Thoracic aorta (tissue), 2 donors: ENCODE results near the gene KIF6. TPM values are rescaled to one million over a fixed set of nuclear protein-coding genes. Genes with fewer than 3 reads are reported as not detected.

Experiments used
- ATAC-seq: fragments of 150-250 bp; one replicate; pipeline ENCODE4 v1.8.0; 2017; ENCODE audit warnings: low read depth; ENCODE audit not compliant: insufficient number of reproducible peaks, low FRiP score
- DNase-seq: peaks from one replicate; pipeline ENCODE4 v3.0.0-alpha.2; 2020; ENCODE audit warnings: low spot score
- H3K27ac ChIP-seq, 2 donors: fragments of 200-600 bp; sonication (generic); 1 replicate in 1 of 2; 2 replicates in 1 of 2; pipeline ENCODE4 v1.5.1; 2016; ENCODE audit warnings: mild to moderate bottlenecking in 2 of 2, moderate library complexity in 2 of 2
- H3K27me3 ChIP-seq: fragments of 200-600 bp; sonication (generic); replicated peaks from 2 replicates; pipeline ENCODE4 v1.6.0; 2016; ENCODE audit warnings: mild to moderate bottlenecking; ENCODE audit not compliant: insufficient read depth
- H3K36me3 ChIP-seq: fragments of 200-600 bp; sonication (generic); one replicate; pipeline ENCODE4 v1.5.1; 2016
- H3K4me1 ChIP-seq, 2 donors: fragments of 200-600 bp; sonication (generic); 1 replicate in 1 of 2; 2 replicates in 1 of 2; pipeline versions ENCODE4 v1.5.1 to v1.6.0; 2016; ENCODE audit warnings: low read depth in 2 of 2, mild to moderate bottlenecking in 1 of 2; ENCODE audit not compliant: control insufficient read depth in 1 of 2
- H3K4me3 ChIP-seq: fragments of 200-600 bp; sonication (generic); 2 replicates; pipeline ENCODE4 v1.5.1; 2016; ENCODE audit warnings: mild to moderate bottlenecking
- H3K9me3 ChIP-seq: fragments of 200-600 bp; sonication (generic); 2 replicates; pipeline ENCODE4 v1.5.1; 2016
- total RNA-seq, 2 donors: library from RNA; depleted of rRNA; stranded (reverse); fragments of >200 nt; gene quantifications; one replicate each; pipeline versions ENCODE4 v1.1.0 to v1.2.3, GENCODE V29; 2016
- TF ChIP-seq, protein P1 (sequence below): fragments of 200-600 bp; sonication (generic); IDR thresholded peaks from one replicate; pipeline ENCODE4 v1.5.1; 2019; ENCODE audit warnings: antibody characterized with exemption

Gene KIF6
- total RNA-seq, 2 donors from 2014 or later: not detected

DNA sequence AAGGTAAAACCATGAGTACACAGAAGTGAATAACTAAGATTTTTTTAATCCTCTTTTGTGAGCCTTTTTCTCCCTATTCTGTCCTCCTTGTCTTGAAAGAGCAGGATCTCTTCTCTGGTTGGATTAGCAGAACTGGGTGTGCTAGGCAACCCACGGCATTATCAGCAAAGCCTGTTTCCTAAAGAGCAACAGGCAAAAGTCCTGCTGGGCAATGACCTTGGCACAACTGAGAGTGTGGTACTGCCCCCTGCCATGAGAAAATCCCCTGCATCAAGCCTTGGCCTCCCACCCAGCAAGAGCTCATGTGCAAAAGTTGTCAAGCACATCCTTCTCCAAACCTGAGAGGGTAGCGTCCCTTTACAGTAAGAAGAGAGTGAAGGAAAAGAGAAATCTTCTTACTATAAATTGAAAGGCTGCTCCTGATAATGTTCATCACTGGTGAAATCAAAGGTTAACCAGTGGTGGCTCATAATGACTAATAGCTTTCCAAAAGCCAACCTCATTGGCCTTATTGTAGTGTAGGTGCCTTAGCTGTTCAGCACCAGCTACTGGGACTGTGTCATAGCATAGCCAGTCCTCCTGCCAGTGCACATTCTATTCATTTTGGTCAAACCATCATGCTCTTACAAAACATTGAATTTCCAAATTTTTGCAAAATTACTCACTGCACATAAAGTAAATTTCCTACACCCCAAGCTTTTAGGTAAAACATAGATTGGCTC lies 17.1 kb downstream of the KIF6 start:
- no peaks in the 10 kb centered on the region for H3K27me3 ChIP-seq
- ATAC-seq (no peak), DNase-seq (no peak)
- H3K27ac ChIP-seq: no peak overlapping the region
- H3K4me1 ChIP-seq: no peaks in the 10 kb centered on the region
- no peak overlapping the region for H3K4me3 ChIP-seq
- no peaks in the 10 kb centered on the region for H3K36me3 ChIP-seq
- no peaks in the 10 kb centered on the region for H3K9me3 ChIP-seq
- TF ChIP-seq, protein P1, sequence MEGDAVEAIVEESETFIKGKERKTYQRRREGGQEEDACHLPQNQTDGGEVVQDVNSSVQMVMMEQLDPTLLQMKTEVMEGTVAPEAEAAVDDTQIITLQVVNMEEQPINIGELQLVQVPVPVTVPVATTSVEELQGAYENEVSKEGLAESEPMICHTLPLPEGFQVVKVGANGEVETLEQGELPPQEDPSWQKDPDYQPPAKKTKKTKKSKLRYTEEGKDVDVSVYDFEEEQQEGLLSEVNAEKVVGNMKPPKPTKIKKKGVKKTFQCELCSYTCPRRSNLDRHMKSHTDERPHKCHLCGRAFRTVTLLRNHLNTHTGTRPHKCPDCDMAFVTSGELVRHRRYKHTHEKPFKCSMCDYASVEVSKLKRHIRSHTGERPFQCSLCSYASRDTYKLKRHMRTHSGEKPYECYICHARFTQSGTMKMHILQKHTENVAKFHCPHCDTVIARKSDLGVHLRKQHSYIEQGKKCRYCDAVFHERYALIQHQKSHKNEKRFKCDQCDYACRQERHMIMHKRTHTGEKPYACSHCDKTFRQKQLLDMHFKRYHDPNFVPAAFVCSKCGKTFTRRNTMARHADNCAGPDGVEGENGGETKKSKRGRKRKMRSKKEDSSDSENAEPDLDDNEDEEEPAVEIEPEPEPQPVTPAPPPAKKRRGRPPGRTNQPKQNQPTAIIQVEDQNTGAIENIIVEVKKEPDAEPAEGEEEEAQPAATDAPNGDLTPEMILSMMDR: no peak

DNA sequence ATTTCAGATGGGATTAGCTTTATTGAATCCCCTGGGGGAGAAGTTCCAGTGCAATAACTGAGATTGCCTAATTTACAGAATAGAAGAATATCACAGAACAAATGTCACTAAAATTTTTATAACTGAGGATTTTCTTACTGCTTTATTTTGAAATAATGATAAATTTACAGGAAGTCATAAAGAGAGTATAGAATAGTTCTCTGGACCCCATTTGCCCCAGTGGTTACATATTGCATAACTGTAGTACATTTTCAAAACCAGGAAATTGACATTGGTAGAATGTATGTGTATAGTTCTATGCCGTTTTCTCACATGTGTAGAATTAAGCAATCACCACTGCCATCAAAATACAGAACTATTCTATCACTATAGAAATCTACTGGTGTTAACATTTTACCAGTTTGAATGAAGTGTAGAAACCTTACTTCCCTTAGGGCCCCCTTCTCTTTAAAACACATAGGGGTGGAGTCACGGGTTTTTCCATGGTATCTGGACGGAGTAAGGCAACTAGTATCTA lies 18.3 kb downstream of the KIF6 start:
- Histone ChIP-seq H3K27me3 (no peaks in the 10 kb centered on the region), H3K4me1 (no peaks in the 10 kb centered on the region), H3K36me3 (no peaks in the 10 kb centered on the region), H3K9me3 (no peaks in the 10 kb centered on the region), H3K27ac (no peak overlapping the region), H3K4me3 (no peak overlapping the region)
- DNase-seq (no peak), ATAC-seq (no peak)
- TF ChIP-seq, protein P1: no peak

DNA sequence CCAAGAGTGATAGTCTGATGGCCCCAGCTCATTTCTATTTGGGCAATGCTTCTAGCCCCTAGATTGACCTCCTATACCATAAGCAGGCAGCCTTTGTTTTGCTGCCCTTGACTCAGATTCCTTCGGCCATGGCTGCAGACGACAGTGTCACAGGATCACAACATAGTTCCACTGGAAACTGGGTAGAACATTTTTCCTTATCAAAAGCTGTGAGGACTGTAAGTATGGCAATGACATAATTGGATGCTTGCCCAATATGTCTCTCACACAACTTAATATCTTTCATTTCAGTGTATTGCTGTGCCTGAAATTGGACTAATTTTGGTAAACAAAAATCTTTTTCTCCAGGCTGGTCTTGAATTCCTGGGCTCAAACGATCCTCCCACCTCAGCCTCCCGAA lies 22.9 kb downstream of the KIF6 start:
- Histone ChIP-seq H3K9me3 (no peaks in the 10 kb centered on the region), H3K27ac (no peak overlapping the region), H3K4me1 (no peaks in the 10 kb centered on the region), H3K27me3 (no peaks in the 10 kb centered on the region), H3K36me3 (no peaks in the 10 kb centered on the region), H3K4me3 (no peak overlapping the region)
- DNase-seq (no peak), ATAC-seq (no peak)
- TF ChIP-seq, protein P1: no peak

DNA sequence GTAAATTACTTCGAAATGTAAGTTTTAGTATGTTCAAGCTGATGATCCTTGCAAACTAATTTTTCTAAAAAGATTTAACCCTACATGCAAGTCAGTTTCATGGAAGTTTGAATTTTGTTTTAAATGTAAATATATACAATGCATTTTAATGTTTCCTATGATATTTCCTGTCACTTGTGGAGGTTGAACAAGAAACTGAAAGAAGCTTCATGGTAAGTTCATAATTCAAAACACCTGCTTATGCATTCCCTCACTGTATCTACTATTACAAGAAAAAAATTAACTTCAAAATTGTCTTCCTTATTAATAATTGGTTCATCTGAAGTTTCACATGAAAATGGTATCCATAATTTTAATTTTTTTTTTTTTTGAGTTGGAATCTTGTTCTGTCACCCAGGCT lies 24.8 kb downstream of the KIF6 start:
- Histone ChIP-seq H3K36me3 (no peaks in the 10 kb centered on the region), H3K27me3 (no peaks in the 10 kb centered on the region), H3K27ac (no peak overlapping the region), H3K4me3 (no peak overlapping the region), H3K4me1 (no peaks in the 10 kb centered on the region), H3K9me3 (no peaks in the 10 kb centered on the region)
- TF ChIP-seq, protein P1: no peak
- ATAC-seq (no peak), DNase-seq (no peak)

DNA sequence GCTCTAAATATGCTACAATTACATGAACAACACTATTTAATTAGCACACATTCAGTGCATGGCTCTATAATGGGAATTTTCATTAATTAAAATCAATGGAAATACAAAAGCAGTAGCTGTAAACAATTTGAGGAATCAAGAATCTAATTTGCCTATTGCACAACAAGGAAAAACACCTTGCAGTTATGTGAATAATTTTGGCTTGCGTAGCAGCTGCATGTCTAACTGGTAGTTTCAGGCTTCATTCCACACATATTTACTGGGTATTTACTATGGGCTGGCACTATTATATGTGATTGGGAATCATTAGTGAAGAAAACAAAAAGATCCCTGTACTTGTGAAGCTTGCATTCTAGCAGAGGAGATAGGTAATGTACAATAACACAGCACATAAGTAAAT lies 26.4 kb downstream of the KIF6 start:
- no peaks in the 10 kb centered on the region for H3K4me1 ChIP-seq
- DNase-seq (no peak), ATAC-seq (no peak)
- TF ChIP-seq, protein P1: no peak
- no peak overlapping the region for H3K4me3 ChIP-seq
- no peak overlapping the region for H3K27ac ChIP-seq
- H3K27me3 ChIP-seq: no peaks in the 10 kb centered on the region
- no peaks in the 10 kb centered on the region for H3K9me3 ChIP-seq
- H3K36me3 ChIP-seq: no peaks in the 10 kb centered on the region
